VCaP (cell line): Measurements from ENCODE around the gene PCSK7.

Experiments used
- H3K27ac ChIP-seq: fragments of 450-650 bp; 2 replicates; pipeline ENCODE4 v1.5.1; 2017
- TF ChIP-seq, protein P1 (sequence below): fragments of 450-650 bp; conservative IDR thresholded peaks from 2 replicates; pipeline ENCODE4 v1.5.1; 2017; ENCODE audit warnings: mild to moderate bottlenecking, moderate library complexity

PCSK7 gene

DNA sequence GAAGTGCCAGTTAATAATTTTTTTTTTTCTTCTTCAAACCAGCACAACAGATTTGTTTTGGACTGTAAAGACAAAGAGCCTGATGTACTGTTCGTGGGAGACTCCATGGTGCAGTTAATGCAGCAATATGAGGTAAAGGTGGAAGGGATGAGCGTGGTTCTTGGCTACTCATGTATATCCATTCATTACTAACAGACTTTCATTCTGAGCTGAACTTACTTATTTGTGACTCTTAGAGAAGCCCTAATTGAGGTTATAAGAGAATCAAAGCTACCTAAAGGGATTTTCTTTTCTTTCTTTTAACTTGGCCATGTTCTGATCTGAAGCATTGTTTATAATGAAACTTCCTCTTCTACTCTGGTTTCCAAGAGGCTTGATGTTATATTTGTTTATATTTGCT, 72.0 kb downstream of the PCSK7 start:
- H3K27ac ChIP-seq, result no peak overlapping the region
- TF ChIP-seq, protein P1, sequence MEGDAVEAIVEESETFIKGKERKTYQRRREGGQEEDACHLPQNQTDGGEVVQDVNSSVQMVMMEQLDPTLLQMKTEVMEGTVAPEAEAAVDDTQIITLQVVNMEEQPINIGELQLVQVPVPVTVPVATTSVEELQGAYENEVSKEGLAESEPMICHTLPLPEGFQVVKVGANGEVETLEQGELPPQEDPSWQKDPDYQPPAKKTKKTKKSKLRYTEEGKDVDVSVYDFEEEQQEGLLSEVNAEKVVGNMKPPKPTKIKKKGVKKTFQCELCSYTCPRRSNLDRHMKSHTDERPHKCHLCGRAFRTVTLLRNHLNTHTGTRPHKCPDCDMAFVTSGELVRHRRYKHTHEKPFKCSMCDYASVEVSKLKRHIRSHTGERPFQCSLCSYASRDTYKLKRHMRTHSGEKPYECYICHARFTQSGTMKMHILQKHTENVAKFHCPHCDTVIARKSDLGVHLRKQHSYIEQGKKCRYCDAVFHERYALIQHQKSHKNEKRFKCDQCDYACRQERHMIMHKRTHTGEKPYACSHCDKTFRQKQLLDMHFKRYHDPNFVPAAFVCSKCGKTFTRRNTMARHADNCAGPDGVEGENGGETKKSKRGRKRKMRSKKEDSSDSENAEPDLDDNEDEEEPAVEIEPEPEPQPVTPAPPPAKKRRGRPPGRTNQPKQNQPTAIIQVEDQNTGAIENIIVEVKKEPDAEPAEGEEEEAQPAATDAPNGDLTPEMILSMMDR, result no peak

DNA sequence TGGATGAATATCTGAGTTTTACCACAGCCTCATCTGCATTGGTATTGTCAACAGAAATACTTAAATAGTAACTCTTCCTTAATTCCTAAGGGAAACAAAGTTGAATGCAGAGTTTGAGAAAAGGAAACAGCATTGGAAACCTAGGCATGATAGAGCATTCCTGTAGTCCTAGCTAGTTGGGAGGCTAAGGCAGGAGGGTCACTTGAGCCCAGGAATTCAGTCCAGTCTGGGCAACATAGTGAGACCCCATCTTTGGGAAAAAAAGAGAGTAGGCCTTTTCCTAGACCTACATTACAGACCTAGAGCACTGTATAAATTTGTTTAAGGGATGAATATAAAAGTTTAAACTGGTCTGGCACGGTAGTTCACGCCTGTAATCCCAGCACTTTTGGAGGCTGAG, 74.4 kb downstream of the PCSK7 start:
- H3K27ac ChIP-seq, result no peak overlapping the region
- TF ChIP-seq, protein P1, result no peak

DNA sequence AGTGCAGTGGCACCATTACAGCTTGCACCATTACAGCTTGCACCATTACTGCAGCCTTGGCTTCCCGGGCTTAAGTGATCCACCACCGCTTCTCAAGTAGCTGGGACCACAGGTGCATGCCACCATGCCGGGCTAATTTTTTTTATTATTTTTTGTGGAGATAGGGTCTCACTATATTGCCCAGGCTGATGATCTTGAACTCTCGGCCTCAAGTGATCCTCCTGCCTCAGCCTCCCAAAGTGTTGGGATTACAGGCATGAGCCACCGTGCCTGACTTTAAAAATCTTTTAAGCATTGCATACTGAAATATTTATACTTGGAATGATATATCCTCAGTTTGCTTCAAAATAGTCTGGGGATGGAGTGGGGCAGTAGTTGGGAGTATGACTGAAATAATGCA, 77.4 kb downstream of the PCSK7 start:
- TF ChIP-seq, protein P1, result no peak
- no peak overlapping the region for H3K27ac ChIP-seq
